Measurements from ENCODE around the gene LIMS2. TPM values are rescaled to one million over a fixed set of nuclear protein-coding genes. Genes with fewer than 3 reads are reported as not detected.
A peak's percentile ranks its signal among the peaks of the same experiment; 100 is the strongest.

The LIMS2 gene
- total and polyA plus RNA-seq, 9 donors: 7.7 to 51.9 (median 35.0) TPM

DNA sequence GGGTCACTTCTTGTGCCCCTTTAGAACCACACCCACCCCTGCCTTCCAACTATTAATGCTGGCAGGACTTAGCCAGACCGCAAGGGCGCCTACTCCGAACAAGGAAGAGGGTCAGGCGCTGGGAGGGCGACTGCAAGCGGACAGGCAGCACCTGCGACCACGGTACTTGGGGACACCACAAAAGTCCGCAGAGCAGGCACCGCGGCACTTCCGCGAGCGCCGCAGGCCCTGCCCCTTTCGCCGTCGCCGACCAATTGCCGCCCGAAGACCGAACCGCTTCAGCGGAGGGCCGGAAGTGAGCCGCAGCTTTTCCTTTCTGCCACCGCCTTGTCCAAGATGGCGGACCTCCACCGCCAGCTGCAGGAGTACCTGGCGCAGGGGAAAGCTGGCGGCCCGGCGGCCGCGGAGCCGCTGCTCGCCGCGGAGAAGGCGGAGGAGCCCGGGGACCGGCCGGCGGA, 25.9 kb upstream of the LIMS2 start, which contains the start of gene SFT2D3:
Gene SFT2D3 (plus strand): TSS at position 305 of the 458 bp plus-strand sequence. CDS start 32 bp downstream, at position 337.
- Histone ChIP-seq H3K36me3 (ENCODE audit: control insufficient read depth, insufficient read depth, low read length) (peaks cover 9% of the 10 kb centered on the region), H3K4me3 (ENCODE audit: low read length) (peak within 1 kb of the TSS; percentile 68), H3K27ac (ENCODE audit: low read length) (peak within 1 kb of the TSS; percentile 96), H3K27me3 (ENCODE audit: control insufficient read depth, insufficient read depth, low read length) (no peaks in the 10 kb centered on the region), H3K4me1 (ENCODE audit: control insufficient read depth, insufficient read depth, low read length) (peaks cover 13% of the 10 kb centered on the region), H3K9me3 (replicated peaks; ENCODE audit: control insufficient read depth, low read depth, low read length) (no peaks in the 10 kb centered on the region)
- under 1% methylated on average over 44 of the region's 44 CpGs for WGBS (ENCODE audit: insufficient coverage)
- peak; percentile 97 for DNase-seq

DNA sequence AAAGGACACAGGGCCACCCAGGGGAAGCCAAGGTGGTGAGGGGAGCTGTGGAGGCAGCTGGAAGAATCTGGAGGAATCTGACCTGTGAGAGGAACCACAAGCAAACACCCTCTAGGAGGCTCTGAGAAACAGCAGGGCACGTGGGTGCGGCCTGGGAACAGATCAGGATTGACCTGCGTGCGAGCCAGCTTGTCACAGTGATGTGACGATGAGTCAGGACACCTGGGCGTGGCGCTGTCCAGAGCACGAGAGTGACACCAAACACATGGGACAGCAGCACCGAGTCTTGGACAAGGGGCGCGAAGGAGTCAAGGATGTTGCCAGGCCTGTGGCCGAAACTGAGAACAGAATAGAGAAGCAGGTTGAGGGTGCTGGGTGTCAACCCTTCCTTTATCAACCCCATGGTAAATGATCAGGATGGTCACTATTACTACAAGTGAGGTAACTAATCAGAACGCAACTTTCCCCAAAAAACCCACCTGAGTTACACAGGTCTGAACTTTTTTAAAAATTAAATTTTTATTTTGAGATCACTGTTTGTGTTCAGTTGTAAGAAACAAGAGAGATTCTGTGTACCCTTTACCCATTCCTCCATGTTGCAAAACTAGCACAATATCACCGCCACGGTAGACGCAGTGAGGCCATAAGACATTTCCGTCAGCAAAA, 25.3 kb upstream of the LIMS2 start:
- H3K4me1 ChIP-seq (ENCODE audit: control insufficient read depth, insufficient read depth, low read length): peaks cover 15% of the 10 kb centered on the region
- no peaks in the 10 kb centered on the region for H3K27me3 ChIP-seq (ENCODE audit: control insufficient read depth, insufficient read depth, low read length)
- peak overlapping the region; percentile 68 for H3K4me3 ChIP-seq (ENCODE audit: low read length)
- WGBS (ENCODE audit: insufficient coverage): 50% methylated on average over 10 of the region's 17 CpGs
- H3K9me3 ChIP-seq (replicated peaks; ENCODE audit: control insufficient read depth, low read depth, low read length): no peaks in the 10 kb centered on the region
- peak overlapping the region; percentile 96 for H3K27ac ChIP-seq (ENCODE audit: low read length)
- peak; percentile 28 for DNase-seq
- H3K36me3 ChIP-seq (ENCODE audit: control insufficient read depth, insufficient read depth, low read length): peaks cover 5% of the 10 kb centered on the region

DNA sequence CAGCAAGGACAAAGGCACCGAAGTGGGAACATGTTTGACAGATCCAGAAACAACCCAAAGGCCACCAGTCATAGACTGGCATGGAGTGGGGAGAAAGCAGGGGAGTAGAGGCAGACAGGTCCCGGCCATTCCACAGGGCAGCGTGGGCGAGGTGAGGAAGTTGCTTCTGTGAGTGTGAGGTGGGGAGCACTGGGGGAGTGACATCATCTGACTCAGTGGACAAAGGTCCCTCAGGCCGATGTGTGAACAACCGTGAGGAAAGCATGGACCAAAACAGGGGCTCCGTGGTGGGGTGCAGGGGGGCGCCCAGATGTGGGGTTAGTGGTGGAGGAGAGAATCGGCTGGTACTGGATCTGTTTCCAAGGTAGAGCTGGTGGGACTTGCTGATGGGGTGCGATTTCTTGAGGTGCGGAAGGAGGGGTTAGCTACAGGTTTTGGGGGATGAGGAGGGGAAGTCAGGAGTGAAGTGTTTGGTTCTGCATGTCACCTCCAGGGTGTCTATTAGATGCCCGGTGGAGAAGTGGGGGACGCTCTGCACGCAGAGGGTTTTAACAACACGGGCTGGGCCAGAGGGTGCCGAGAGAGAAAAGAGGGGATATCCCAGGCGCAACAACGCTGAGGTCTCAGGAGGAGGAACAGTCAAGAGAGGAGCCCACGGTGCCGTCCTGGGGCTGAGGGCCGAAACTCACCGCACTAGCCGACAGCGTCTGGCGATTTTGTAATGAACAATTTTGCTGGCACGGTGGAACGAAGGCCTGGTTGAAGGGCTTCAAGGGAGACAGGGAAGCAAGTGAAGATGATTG, 23.4 kb upstream of the LIMS2 start:
- WGBS (ENCODE audit: insufficient coverage): 92% methylated on average over 27 of the region's 27 CpGs
- peaks cover 5% of the 10 kb centered on the region for H3K36me3 ChIP-seq (ENCODE audit: control insufficient read depth, insufficient read depth, low read length)
- no peak overlapping the region for H3K4me3 ChIP-seq (ENCODE audit: low read length)

DNA sequence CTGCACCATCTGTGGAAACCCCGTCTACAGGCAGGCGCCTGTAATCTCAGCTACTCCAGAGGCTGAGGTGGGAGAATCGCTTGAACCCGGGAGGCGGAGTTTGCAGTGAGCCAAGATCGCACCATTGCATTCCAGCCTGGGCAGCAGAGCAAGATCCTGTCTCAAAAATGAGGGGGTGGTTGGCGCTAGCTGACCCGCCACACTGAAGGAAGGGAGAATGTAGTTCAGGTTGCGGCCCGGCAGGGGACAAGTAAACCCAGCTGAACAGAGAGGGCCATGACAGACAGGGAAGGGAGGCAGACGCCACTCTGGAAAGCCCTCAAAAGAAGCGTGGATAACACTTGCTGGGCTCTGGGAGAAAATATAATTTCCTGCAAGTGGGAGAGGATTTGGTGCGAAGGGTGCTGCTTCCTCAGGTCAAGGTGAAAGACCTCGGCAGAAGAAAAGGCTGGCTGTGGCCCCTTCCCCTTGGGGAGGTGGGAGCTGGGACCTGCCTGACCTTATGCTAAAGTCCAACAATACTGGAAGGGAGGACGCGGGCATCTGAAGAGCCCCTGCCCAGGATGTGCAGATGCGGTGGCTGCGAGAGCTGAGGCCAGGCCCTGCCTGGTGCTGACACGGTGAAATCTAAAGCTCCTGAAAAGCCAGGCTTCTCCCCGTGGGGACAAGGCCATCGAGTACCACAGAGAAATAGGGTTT, 22.3 kb upstream of the LIMS2 start:
- H3K36me3 ChIP-seq (ENCODE audit: control insufficient read depth, insufficient read depth, low read length): no peaks in the 10 kb centered on the region
- no peak for DNase-seq
- 84% methylated on average over 21 of the region's 21 CpGs for WGBS (ENCODE audit: insufficient coverage)

More for the DNA sequence above, 23.4 kb upstream of the LIMS2 start:
- Histone ChIP-seq H3K4me1 (ENCODE audit: control insufficient read depth, insufficient read depth, low read length) (peaks cover 15% of the 10 kb centered on the region), H3K27ac (ENCODE audit: low read length) (no peak overlapping the region), H3K9me3 (replicated peaks; ENCODE audit: control insufficient read depth, low read depth, low read length) (no peaks in the 10 kb centered on the region), H3K27me3 (ENCODE audit: control insufficient read depth, insufficient read depth, low read length) (no peaks in the 10 kb centered on the region)
- DNase-seq: no peak

DNA sequence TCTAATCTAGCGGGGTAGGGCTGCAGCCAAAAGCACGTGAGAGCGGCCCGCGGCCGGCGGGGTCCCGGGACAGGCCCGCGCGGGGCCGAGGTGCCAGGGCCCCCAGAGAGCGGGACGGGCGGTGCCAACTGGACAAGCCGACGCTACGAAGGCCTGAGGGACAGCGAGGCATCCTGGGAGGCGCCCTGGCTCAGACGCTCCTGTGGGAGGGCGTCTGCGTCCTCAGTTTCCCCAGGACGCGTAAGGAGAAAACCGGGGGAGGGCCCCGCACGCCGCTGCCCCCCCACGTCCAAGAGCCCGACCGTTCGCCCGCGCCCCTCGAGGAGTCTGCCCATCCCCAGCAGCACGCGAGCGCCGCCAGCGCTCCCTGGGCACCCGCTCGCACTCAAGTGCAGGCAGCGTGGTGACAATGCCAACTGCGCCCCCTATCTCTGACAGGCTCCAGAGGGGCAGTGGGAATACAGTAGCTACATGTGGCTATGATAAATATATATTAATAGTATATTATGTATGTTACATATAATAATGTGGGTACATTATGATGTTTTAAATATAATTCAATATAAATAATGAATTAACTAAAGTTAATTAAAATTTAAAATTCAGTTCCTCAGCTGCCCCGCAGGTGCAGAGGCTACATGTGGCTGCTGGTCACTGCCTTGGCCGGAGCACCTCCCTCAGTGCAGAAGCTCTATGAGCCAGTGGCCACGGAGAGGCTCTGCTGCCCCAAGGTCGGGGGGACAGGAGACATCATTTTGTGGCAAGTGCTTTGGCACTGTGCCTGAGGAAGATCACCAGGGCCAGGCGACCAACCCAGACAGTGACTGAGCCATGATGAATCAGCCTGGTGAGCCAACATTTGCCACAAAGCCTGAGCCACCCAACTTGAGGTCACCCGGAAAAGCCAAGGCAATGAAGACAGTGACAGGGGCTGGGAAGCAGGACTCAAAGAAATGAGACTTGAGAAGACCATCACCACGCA, 20.5 kb upstream of the LIMS2 start:
- peak; percentile 48 for DNase-seq
- WGBS (ENCODE audit: insufficient coverage): 22% methylated on average over 44 of the region's 52 CpGs

More for the DNA sequence above, 22.3 kb upstream of the LIMS2 start:
- Histone ChIP-seq H3K27ac (ENCODE audit: low read length) (no peak overlapping the region), H3K4me3 (ENCODE audit: low read length) (no peak overlapping the region), H3K27me3 (ENCODE audit: control insufficient read depth, insufficient read depth, low read length) (no peaks in the 10 kb centered on the region), H3K4me1 (ENCODE audit: control insufficient read depth, insufficient read depth, low read length) (peaks cover 8% of the 10 kb centered on the region), H3K9me3 (replicated peaks; ENCODE audit: control insufficient read depth, low read depth, low read length) (no peaks in the 10 kb centered on the region)

DNA sequence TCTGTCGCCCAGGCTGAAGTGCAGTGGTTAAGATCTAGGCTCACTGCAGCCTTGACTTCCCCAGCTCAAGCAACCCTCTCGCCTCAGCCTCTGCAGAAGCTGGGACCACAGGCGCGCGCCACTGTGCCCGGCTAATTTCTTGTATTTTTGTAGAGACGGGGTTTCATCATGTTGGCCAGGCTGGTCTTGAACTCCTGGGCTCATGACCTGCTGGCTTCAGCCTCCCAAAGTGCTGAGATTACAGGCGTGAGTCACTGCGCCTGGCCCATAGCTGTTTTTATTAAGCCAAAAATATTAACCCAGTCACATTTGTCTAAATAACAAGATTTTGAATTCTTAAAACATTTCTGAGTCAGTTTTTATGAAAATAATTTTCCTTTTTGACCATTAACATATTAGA, 19.7 kb upstream of the LIMS2 start:
- Histone ChIP-seq H3K4me3 (ENCODE audit: low read length) (no peak overlapping the region), H3K27ac (ENCODE audit: low read length) (no peak overlapping the region)

More for the DNA sequence above, 20.5 kb upstream of the LIMS2 start:
- H3K9me3 ChIP-seq (replicated peaks; ENCODE audit: control insufficient read depth, low read depth, low read length): peaks cover 5% of the 10 kb centered on the region
- peaks cover 7% of the 10 kb centered on the region for H3K4me1 ChIP-seq (ENCODE audit: control insufficient read depth, insufficient read depth, low read length)
- H3K27ac ChIP-seq (ENCODE audit: low read length): no peak overlapping the region
- H3K36me3 ChIP-seq (ENCODE audit: control insufficient read depth, insufficient read depth, low read length): no peaks in the 10 kb centered on the region
- H3K27me3 ChIP-seq (ENCODE audit: control insufficient read depth, insufficient read depth, low read length): no peaks in the 10 kb centered on the region
- H3K4me3 ChIP-seq (ENCODE audit: low read length): peak overlapping the region; percentile 27

DNA sequence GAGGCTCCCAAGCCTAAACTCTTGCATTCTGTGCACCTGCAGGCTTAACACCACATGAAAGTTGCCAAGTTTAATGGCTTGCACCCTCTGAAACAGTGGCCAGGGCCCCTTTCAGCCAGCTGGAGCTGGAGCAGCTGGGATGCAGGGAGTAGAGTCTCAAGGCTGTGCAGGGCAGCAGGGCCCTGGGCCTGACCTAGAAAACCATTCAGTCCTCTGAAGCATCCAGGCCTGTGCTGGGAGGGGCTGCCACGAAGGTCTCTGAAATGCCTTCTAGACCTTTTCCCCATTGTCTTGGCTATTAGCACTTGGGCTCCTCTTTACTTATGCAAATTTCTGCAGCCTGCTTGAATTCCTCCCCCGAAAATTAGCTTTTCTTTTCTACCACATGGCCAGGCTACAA, 15.4 kb upstream of the LIMS2 start:
- peaks cover 12% of the 10 kb centered on the region for H3K9me3 ChIP-seq (replicated peaks; ENCODE audit: control insufficient read depth, low read depth, low read length)
- H3K27ac ChIP-seq (ENCODE audit: low read length): no peak overlapping the region
- H3K4me3 ChIP-seq (ENCODE audit: low read length): no peak overlapping the region
- no peaks in the 10 kb centered on the region for H3K36me3 ChIP-seq (ENCODE audit: control insufficient read depth, insufficient read depth, low read length)
- H3K27me3 ChIP-seq (ENCODE audit: control insufficient read depth, insufficient read depth, low read length): no peaks in the 10 kb centered on the region
- WGBS (ENCODE audit: insufficient coverage): 87% methylated on average over 2 of the region's 2 CpGs
- no peak for DNase-seq
- H3K4me1 ChIP-seq (ENCODE audit: control insufficient read depth, insufficient read depth, low read length): no peaks in the 10 kb centered on the region

More for the DNA sequence above, 19.7 kb upstream of the LIMS2 start:
- peaks cover 2% of the 10 kb centered on the region for H3K4me1 ChIP-seq (ENCODE audit: control insufficient read depth, insufficient read depth, low read length)
- H3K36me3 ChIP-seq (ENCODE audit: control insufficient read depth, insufficient read depth, low read length): no peaks in the 10 kb centered on the region
- peaks cover 12% of the 10 kb centered on the region for H3K9me3 ChIP-seq (replicated peaks; ENCODE audit: control insufficient read depth, low read depth, low read length)
- no peak for DNase-seq
- no peaks in the 10 kb centered on the region for H3K27me3 ChIP-seq (ENCODE audit: control insufficient read depth, insufficient read depth, low read length)
- 98% methylated on average over 5 of the region's 9 CpGs for WGBS (ENCODE audit: insufficient coverage)

DNA sequence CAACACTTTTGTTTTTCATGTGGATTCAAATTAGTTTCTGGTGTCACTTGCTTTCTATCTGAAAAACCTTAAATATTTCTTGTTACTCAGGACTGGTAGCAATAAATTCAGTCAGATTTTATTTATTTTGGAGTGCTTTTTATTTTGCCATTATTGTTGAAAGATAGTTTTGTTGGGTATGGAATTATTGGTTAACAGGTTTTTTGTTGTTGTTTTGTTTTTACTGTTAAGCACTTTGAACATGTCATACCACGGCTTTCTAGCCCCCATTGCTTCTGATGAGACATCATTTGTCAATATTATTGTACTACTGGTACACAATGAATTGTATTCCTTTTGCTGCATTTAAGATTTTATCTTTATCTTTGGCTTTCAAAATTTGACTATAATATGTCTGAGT, 13.1 kb upstream of the LIMS2 start:
- no peak for DNase-seq
- H3K27me3 ChIP-seq (ENCODE audit: control insufficient read depth, insufficient read depth, low read length): no peaks in the 10 kb centered on the region
- no peak overlapping the region for H3K27ac ChIP-seq (ENCODE audit: low read length)
- peaks cover 6% of the 10 kb centered on the region for H3K4me1 ChIP-seq (ENCODE audit: control insufficient read depth, insufficient read depth, low read length)
- no CpG with 5 or more reads among the region's 1 CpG for WGBS (ENCODE audit: insufficient coverage)
- H3K36me3 ChIP-seq (ENCODE audit: control insufficient read depth, insufficient read depth, low read length): no peaks in the 10 kb centered on the region
- H3K9me3 ChIP-seq (replicated peaks; ENCODE audit: control insufficient read depth, low read depth, low read length): peaks cover 12% of the 10 kb centered on the region
- no peak overlapping the region for H3K4me3 ChIP-seq (ENCODE audit: low read length)

DNA sequence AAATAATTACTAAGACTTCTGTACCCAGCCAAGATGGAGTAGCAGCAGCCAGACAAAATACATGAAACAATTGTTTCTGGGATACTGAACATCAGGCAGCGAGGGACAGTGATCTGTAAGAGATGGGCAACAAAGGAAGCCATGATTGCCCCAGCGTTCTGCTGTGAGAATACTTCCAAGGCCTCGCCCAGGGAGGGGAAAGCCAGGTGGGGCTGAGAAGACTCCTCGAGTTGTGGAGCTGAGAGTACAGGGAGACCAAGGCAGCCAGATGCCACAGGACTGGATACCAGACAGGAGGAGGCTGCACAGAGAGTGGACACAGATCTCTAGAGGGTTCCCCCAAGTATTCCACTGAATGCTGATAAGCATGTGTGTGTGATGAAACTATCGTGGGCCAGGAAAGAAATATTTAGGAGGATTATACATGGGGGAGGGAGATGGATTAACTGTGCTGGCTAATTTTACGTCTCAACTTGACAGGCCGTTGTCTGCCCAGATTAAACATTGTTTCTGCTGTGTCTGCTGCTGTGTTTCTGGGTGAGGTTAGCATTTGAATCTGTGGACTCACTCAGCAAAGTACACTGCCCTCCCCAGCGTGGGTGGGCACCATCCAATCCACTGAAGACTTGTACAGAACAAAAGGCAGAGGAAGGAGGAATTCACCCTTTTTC, 10.2 kb upstream of the LIMS2 start:
- Histone ChIP-seq H3K4me1 (ENCODE audit: control insufficient read depth, insufficient read depth, low read length) (peaks cover 20% of the 10 kb centered on the region), H3K27ac (ENCODE audit: low read length) (no peak overlapping the region), H3K4me3 (ENCODE audit: low read length) (no peak overlapping the region), H3K36me3 (ENCODE audit: control insufficient read depth, insufficient read depth, low read length) (no peaks in the 10 kb centered on the region), H3K27me3 (ENCODE audit: control insufficient read depth, insufficient read depth, low read length) (peaks cover 2% of the 10 kb centered on the region), H3K9me3 (replicated peaks; ENCODE audit: control insufficient read depth, low read depth, low read length) (peaks cover 5% of the 10 kb centered on the region)
- 55% methylated on average over 7 of the region's 8 CpGs for WGBS (ENCODE audit: insufficient coverage)
- no peak for DNase-seq
